NB4 (cell line): Measurements from ENCODE around the gene CLDN6.

Experiments used
- DNase-seq: peaks from one replicate; pipeline ENCODE4 v3.0.0; 2010; ENCODE audit warnings: low read depth
- H3K4me3 ChIP-seq: one replicate; pipeline ENCODE4 v1.5.1; 2011; ENCODE audit warnings: mild to moderate bottlenecking, low read depth, low read length, moderate library complexity
- MYC ChIP-seq: IDR thresholded peaks from 2 replicates; pipeline ENCODE4 v1.6.1; 2011; ENCODE audit warnings: low read depth, low read length
- POLR2A ChIP-seq: IDR thresholded peaks from 2 replicates; pipeline ENCODE4 v1.6.1; 2011; ENCODE audit warnings: mild to moderate bottlenecking; ENCODE audit not compliant: insufficient read length; ENCODE audit errors: extremely low read depth
- TF ChIP-seq, protein P1 (sequence below): IDR thresholded peaks from 2 replicates; pipeline ENCODE4 v1.6.1; 2011; ENCODE audit warnings: low read depth, low read length
- TF ChIP-seq, protein P2 (sequence below): IDR thresholded peaks from one replicate; pipeline ENCODE4 v1.5.1; 2012; ENCODE audit warnings: low read depth, low read length

Gene CLDN6, protein sequence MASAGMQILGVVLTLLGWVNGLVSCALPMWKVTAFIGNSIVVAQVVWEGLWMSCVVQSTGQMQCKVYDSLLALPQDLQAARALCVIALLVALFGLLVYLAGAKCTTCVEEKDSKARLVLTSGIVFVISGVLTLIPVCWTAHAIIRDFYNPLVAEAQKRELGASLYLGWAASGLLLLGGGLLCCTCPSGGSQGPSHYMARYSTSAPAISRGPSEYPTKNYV

DNA sequence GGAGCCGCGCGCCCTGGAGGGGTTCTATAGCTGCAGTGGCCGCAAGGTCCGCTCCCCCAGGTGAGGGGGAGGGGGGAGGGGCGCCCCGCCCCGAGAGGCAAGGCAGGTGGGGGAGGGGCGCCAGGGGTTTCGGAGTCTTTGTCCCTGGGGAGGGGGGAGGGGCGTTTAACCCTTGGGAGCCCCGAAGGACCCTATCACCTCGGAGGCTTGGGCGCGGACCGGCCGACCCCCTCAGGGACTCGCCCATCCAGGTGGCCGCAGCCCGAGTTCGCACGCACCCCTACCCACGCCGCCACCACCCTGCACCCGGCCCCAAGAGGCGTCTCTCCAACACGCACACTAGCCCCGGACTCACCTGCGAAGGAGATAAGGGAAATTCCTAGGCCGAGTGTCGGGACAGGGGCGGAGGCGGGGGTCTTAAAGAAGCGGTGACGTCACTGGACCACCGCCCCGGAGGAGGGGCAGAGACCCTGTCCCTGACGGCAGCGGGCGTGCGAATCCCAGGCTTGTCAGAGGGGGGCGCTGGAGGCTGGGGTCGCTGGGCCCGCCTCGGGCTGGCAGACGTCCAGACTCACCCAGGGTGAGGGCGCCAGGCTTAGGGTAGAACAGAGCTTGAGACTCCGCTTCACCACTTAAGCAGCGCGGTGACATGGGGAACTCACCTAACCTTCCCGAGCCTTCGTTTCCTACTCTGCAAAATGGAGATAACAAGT is at the start of gene CLDN6:
TSS of gene CLDN6 (minus strand) at position 390 of the 713 bp plus-strand sequence. CDS start 2,162 bp downstream, outside the sequence.
- no peak for DNase-seq
- no peak within 1 kb of the TSS for H3K4me3 ChIP-seq

DNA sequence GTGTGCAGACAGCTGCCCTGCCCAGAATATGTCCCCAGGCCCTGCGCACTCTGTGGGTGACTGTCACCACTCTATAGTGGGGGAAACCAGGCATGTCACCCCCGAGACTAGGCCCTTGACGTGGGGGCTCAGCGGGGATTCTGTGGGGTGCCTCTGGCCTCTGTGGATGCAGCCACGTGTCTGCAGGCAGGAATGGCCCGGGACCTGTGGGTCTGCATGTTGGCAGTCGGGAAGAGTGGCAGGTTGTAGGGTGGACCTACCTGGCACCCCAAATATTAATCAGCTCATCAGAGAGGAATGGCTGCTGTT is 48.4 kb upstream of the CLDN6 start:
- DNase-seq: no peak
- TF ChIP-seq POLR2A (no peak), MYC (no peak)
- TF ChIP-seq, protein P1, sequence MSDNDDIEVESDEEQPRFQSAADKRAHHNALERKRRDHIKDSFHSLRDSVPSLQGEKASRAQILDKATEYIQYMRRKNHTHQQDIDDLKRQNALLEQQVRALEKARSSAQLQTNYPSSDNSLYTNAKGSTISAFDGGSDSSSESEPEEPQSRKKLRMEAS: no peak
- TF ChIP-seq, protein P2, sequence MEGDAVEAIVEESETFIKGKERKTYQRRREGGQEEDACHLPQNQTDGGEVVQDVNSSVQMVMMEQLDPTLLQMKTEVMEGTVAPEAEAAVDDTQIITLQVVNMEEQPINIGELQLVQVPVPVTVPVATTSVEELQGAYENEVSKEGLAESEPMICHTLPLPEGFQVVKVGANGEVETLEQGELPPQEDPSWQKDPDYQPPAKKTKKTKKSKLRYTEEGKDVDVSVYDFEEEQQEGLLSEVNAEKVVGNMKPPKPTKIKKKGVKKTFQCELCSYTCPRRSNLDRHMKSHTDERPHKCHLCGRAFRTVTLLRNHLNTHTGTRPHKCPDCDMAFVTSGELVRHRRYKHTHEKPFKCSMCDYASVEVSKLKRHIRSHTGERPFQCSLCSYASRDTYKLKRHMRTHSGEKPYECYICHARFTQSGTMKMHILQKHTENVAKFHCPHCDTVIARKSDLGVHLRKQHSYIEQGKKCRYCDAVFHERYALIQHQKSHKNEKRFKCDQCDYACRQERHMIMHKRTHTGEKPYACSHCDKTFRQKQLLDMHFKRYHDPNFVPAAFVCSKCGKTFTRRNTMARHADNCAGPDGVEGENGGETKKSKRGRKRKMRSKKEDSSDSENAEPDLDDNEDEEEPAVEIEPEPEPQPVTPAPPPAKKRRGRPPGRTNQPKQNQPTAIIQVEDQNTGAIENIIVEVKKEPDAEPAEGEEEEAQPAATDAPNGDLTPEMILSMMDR: no peak
- H3K4me3 ChIP-seq: no peak overlapping the region

More for the DNA sequence above, at the start of gene CLDN6:
- TF ChIP-seq MYC: no peak
- TF ChIP-seq, protein P2: no peak
- TF ChIP-seq, protein P1: no peak
- no peak for TF ChIP-seq POLR2A

DNA sequence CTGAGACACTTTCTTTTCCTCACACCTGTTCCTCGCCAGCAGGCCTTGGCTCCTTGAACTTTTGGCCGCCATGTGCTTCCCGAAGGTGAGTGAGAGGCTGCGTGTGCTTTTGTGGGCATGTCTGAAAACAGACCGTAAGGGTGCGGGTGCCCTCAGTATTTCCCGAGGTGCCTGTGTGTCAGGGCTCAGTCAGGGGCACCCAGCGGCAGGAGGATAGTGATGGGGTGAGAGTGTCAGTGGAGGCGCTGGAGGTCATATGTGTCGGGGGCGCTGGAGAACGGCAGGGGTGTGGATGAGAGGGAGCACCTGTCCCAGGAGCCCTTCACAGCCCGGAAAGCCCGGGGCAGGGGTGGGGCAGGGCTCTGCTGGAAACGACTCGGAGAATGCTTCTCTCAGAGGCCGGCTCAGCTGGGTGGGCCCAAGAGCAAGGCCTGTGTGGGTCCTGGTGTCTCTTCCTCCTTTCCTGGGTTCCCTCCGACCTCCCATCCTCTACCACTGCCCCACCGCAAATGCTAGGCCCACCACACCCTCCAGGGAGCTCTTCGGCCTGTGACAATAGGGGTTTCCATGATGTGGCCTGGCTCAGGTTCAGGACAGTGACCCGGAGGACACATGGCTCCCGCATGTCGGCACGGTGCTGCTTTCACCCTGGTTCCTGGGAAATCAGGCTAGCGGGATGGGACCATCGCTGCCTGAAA is 47.9 kb upstream of the CLDN6 start:
- no peak for TF ChIP-seq MYC
- TF ChIP-seq POLR2A: no peak
- TF ChIP-seq, protein P2: no peak
- TF ChIP-seq, protein P1: no peak
- no peak for DNase-seq
- H3K4me3 ChIP-seq: no peak overlapping the region

DNA sequence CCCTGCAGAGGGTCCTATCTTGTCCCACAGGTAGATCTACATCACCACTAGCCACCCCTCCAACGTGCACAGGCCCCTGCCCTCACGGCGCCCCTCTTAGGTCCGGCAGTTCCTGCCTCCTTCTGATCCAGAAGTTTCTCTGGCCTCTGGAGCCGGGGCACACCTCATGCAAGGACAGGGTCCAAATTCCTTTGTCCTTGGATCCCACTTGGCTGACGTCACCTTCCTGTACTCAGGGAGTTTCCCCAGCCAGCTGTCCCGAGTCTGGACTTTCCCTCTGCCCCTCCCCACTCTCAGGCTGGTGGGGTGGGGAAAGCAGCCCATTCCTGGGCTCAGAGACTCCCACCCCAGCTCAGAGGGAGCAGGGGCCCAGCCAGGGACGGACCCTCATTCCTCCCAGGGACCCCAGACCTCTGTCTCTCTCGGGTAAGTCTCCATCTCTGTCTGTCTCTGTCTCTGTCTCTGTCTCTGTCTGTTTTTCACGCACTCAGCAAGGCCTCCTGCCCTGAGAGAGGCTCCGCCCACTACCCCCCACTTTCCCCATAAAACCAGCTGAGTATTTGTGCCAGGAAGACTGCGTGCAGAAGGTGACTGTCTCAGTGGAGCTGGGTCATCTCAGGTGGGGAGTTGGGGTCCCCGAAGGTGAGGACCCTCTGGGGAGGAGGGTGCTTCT is 47.2 kb upstream of the CLDN6 start, which contains the start of gene IL32:
TSS of gene IL32 (plus strand) at position 572 of the 673 bp plus-strand sequence. CDS start 172 bp downstream, outside the sequence.
- no peak for DNase-seq
- H3K4me3 ChIP-seq: no peak within 1 kb of the TSS
- TF ChIP-seq, protein P2: no peak
- no peak for TF ChIP-seq MYC
- TF ChIP-seq, protein P1: no peak
- TF ChIP-seq POLR2A: no peak

DNA sequence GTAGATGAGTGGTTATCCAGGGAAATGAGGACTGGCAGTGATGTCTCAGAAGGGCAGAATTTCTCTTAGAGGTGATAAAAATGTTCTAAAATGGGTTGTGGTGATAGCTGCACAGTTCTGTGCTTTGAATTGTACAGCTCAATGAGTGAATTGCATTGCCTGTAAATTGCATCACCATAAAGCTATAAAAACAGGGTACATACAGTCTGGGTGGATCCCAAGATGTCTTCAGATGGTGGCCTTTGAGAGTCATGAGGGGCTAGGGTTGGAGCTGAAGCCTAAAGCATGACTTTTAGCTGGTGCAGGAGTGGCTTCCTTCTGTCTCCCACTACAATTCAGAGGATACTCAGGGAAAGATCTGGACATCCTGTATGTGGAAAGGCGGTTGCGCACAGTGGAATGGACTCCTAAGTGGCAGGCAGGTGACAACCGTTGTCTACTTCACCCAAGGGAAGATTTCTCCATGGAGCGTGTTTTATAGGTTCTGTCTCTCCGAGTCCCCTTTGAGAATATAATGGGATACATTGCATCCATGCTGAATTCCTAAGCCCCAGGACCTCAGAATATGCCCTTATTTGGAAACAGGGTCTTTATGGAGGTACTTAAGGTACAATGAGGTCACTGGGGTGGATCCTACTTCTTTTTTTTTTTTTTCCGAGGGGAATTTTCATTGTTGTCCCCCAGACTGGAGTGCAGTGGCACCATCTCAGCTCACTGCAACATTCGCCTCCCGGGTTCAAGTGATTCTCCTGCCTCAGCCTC is 45.8 kb upstream of the CLDN6 start:
- no peak for DNase-seq
- H3K4me3 ChIP-seq: no peak overlapping the region
- TF ChIP-seq POLR2A (no peak), MYC (no peak)
- TF ChIP-seq, protein P1: no peak
- TF ChIP-seq, protein P2: no peak
